HCT116 (cell line): ENCODE measurements around the gene FAM168B.

Experiments
- CTCF ChIP-seq, 3 experiments: fragments of 200-600 bp in 1 of 3; sonication (generic) in 1 of 3; IDR thresholded peaks in 2 of 3; conservative IDR thresholded peaks in 1 of 3; 2 replicates each; pipeline ENCODE4 v1.5.1; 2012 to 2017; ENCODE audit warnings: low read depth in 2 of 3, low read length in 2 of 3, antibody characterized with exemption in 1 of 3, borderline replicate concordance in 1 of 3, control low read depth in 1 of 3, mild to moderate bottlenecking in 1 of 3, mixed read lengths in 1 of 3, mixed run types in 1 of 3, moderate library complexity in 1 of 3; ENCODE audit not compliant: insufficient read depth in 1 of 3
- EZH2 ChIP-seq: fragments of 200-600 bp; sonication (generic); IDR thresholded peaks from 2 replicates; pipeline ENCODE4 v1.6.1; 2017; ENCODE audit warnings: antibody characterized with exemption, mixed run types
- EZH2phosphoT487 ChIP-seq: fragments of 200-600 bp; IDR thresholded peaks from 2 replicates; pipeline ENCODE4 v1.6.1; 2018; ENCODE audit warnings: antibody characterized with exemption, borderline replicate concordance
- ZBTB33 ChIP-seq: IDR thresholded peaks from 2 replicates; pipeline ENCODE4 v1.6.1; 2011; ENCODE audit warnings: mild to moderate bottlenecking, low read length, moderate library complexity; ENCODE audit not compliant: insufficient replicate concordance; ENCODE audit errors: extremely low read depth

- TF ChIP-seq EZH2phosphoT487 (no peak), EZH2 (no peak), ZBTB33 (no peak), CTCF (IDR thresholded peaks at IDR 0.05 in 2 of 3, conservative IDR thresholded peaks at IDR 0.05 in 1 of 3; ENCODE audit: borderline replicate concordance in 1 of 3, insufficient read depth in 1 of 3, low read depth in 2 of 3, low read length in 2 of 3) (no peak)
Measured at GRCh38 chr2:131077182-131077846, 15.9 kb downstream of the FAM168B start.
